ENCODE results near the gene PRL. TPM values are rescaled to one million over a fixed set of nuclear protein-coding genes. Genes with fewer than 3 reads are reported as not detected.

The PRL gene
- total RNA-seq, result not detected

DNA sequence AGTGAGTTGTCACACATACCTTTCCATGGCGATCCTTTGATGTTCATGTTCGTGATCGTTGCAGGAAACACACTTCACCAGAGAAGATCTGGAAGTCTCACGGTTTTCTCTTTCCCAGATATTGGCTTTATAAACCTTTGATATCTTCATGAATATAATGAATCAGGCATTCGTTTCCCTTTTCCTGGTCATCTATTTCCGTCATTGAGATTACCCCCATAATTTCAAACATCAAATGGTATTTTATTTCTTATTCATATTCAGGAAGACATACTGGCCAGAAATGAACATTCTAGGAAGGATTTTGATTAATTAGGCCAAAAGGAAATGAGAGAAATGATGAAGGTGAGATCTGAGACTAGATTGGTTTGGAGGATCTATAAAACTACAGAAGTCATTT is at the start of gene PRL:
Gene PRL, minus strand, starts transcription at position 101 of the 400 bp plus-strand sequence. Its CDS starts 54 bp downstream, at position 47.
- Histone ChIP-seq H3K36me3 (no peaks in the 10 kb centered on the region), H3K4me3 (no peak within 1 kb of the TSS), H3K27me3 (no peaks in the 10 kb centered on the region), H3K4me1 (no peaks in the 10 kb centered on the region), H3K27ac (no peak within 1 kb of the TSS), H3K9me3 (no peaks in the 10 kb centered on the region)
- no peak for DNase-seq (ENCODE audit: extremely low spot score in 2 of 2)
- intact Hi-C loops (cut with DNase I), result no loop called here
- TF ChIP-seq POLR2AphosphoS5 (IDR thresholded peaks at IDR 0.05; ENCODE audit: insufficient read depth in 1 of 2, low read depth in 1 of 2), result no peak
- TF ChIP-seq POLR2A (IDR thresholded peaks at IDR 0.05), result no peak
- TF ChIP-seq, protein P1, sequence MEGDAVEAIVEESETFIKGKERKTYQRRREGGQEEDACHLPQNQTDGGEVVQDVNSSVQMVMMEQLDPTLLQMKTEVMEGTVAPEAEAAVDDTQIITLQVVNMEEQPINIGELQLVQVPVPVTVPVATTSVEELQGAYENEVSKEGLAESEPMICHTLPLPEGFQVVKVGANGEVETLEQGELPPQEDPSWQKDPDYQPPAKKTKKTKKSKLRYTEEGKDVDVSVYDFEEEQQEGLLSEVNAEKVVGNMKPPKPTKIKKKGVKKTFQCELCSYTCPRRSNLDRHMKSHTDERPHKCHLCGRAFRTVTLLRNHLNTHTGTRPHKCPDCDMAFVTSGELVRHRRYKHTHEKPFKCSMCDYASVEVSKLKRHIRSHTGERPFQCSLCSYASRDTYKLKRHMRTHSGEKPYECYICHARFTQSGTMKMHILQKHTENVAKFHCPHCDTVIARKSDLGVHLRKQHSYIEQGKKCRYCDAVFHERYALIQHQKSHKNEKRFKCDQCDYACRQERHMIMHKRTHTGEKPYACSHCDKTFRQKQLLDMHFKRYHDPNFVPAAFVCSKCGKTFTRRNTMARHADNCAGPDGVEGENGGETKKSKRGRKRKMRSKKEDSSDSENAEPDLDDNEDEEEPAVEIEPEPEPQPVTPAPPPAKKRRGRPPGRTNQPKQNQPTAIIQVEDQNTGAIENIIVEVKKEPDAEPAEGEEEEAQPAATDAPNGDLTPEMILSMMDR (IDR thresholded peaks at IDR 0.05), result no peak

DNA sequence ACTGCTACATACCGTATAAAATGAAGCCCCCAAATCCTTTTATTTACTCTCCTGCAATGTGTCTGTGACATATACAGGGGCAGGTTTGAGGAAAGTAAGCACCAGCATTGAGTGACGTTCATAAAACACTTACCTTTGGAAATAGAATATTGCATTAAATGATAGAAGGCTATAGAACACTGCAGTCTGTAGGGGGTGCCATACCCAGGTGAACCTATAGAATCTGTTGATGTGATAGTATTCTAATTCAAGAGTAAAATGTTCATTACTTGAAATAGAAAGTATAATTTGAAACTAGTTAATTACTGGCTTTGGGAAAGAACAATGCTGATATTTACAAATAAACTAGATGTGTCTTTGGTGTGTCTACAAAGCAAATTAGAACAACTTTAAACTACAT is 47.0 kb upstream of the PRL start:
- intact Hi-C loops (cut with DNase I), result no loop called here
- TF ChIP-seq POLR2AphosphoS5 (IDR thresholded peaks at IDR 0.05; ENCODE audit: insufficient read depth in 1 of 2, low read depth in 1 of 2) (no peak), POLR2A (IDR thresholded peaks at IDR 0.05) (no peak)
- TF ChIP-seq, protein P1 (IDR thresholded peaks at IDR 0.05), result no peak
- H3K27ac ChIP-seq, result no peak overlapping the region
- no peak for DNase-seq (ENCODE audit: extremely low spot score in 2 of 2)
- H3K36me3 ChIP-seq, result no peaks in the 10 kb centered on the region
- no peak overlapping the region for H3K4me3 ChIP-seq
- H3K27me3 ChIP-seq, result no peaks in the 10 kb centered on the region
- H3K4me1 ChIP-seq, result no peaks in the 10 kb centered on the region
- no peaks in the 10 kb centered on the region for H3K9me3 ChIP-seq

DNA sequence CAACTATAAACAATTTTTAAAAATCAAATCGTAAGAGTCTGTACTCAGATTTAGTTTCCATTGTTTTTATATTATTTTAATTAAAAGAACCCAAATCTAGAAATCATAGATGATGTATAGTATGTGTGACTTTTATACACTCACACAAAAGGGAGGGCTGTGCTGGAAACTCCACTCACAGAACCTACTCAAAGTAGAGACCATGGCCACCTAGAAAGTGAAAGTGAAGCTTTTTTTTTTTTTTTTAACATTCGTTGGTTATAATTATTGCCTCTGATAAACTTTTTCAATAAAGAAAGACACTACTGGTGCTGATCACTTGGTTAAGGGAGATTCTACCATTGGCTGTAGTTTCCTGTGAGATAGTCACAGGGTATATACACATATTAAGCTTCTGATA is 37.9 kb upstream of the PRL start:
- no peaks in the 10 kb centered on the region for H3K9me3 ChIP-seq
- H3K36me3 ChIP-seq, result no peaks in the 10 kb centered on the region
- DNase-seq (ENCODE audit: extremely low spot score in 2 of 2), result no peak
- no peak overlapping the region for H3K4me3 ChIP-seq
- intact Hi-C loops (cut with DNase I), result no loop called here
- no peaks in the 10 kb centered on the region for H3K27me3 ChIP-seq
- TF ChIP-seq POLR2A (IDR thresholded peaks at IDR 0.05) (no peak), POLR2AphosphoS5 (IDR thresholded peaks at IDR 0.05; ENCODE audit: insufficient read depth in 1 of 2, low read depth in 1 of 2) (no peak)
- TF ChIP-seq, protein P1 (IDR thresholded peaks at IDR 0.05), result no peak
- H3K27ac ChIP-seq, result no peak overlapping the region
- H3K4me1 ChIP-seq, result no peaks in the 10 kb centered on the region

DNA sequence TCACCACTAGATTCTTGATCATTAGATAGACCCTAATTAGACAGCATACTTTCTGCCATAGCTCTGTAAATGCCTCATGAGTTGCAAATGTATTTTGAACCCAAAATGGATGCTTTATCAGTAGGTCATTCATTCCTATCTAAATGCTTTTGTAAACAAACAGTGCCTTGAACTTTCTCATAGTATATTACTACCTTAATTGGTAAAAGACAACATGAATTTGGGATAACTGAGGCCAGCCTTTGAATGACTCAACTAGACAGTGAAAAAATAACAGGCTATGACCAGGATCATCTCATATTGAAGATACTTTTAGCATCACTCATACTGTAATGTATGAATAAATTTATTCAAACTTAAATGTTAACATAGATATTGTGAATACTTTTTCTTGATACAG is 37.0 kb upstream of the PRL start:
- intact Hi-C loops (cut with DNase I), result no loop called here
- Histone ChIP-seq H3K4me3 (no peak overlapping the region), H3K36me3 (no peaks in the 10 kb centered on the region), H3K9me3 (no peaks in the 10 kb centered on the region), H3K27me3 (no peaks in the 10 kb centered on the region), H3K27ac (no peak overlapping the region), H3K4me1 (no peaks in the 10 kb centered on the region)
- DNase-seq (ENCODE audit: extremely low spot score in 2 of 2), result no peak
- TF ChIP-seq POLR2A (IDR thresholded peaks at IDR 0.05), result no peak
- no peak for TF ChIP-seq POLR2AphosphoS5 (IDR thresholded peaks at IDR 0.05; ENCODE audit: insufficient read depth in 1 of 2, low read depth in 1 of 2)
- TF ChIP-seq, protein P1 (IDR thresholded peaks at IDR 0.05), result no peak

DNA sequence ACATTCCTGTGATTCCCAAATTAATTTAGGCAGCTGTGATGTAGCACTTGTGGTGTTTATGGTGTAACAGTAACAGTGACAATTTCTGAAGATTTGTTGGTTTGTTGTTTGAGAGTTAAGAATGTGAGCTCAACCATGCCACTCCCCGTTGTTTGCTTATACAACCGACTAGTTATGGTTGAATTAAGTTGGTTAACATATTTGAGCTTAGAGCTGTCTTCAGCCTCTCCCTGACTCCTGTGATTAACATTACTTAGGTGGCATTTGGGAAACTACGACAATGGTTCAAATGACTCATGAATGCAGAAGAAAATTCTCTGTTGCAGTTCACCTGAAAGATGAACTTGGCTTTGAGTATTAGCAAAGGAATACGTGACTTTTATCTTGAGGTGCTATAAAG is 35.9 kb upstream of the PRL start:
- H3K36me3 ChIP-seq, result no peaks in the 10 kb centered on the region
- H3K27ac ChIP-seq, result no peak overlapping the region
- H3K4me3 ChIP-seq, result no peak overlapping the region
- H3K9me3 ChIP-seq, result no peaks in the 10 kb centered on the region
- intact Hi-C loops (cut with DNase I), result no loop called here
- H3K27me3 ChIP-seq, result no peaks in the 10 kb centered on the region
- H3K4me1 ChIP-seq, result no peaks in the 10 kb centered on the region
- no peak for DNase-seq (ENCODE audit: extremely low spot score in 2 of 2)
- TF ChIP-seq POLR2AphosphoS5 (IDR thresholded peaks at IDR 0.05; ENCODE audit: insufficient read depth in 1 of 2, low read depth in 1 of 2) (no peak), POLR2A (IDR thresholded peaks at IDR 0.05) (no peak)
- TF ChIP-seq, protein P1 (IDR thresholded peaks at IDR 0.05), result no peak
